PC-9 (cell line): ENCODE measurements around the gene SLC7A8.

Experiments used
- EZH2 ChIP-seq: fragments of 200-600 bp; sonication (generic); IDR thresholded peaks from 2 replicates; pipeline ENCODE4 v1.8.0; 2017; ENCODE audit warnings: antibody characterized with exemption, low read depth
- TF ChIP-seq, protein P1 (sequence below): fragments of 200-600 bp; sonication (generic); conservative IDR thresholded peaks from 2 replicates; pipeline ENCODE4 v1.6.1; 2017; ENCODE audit warnings: mixed run types, antibody characterized with exemption, mild to moderate bottlenecking, moderate library complexity

DNA sequence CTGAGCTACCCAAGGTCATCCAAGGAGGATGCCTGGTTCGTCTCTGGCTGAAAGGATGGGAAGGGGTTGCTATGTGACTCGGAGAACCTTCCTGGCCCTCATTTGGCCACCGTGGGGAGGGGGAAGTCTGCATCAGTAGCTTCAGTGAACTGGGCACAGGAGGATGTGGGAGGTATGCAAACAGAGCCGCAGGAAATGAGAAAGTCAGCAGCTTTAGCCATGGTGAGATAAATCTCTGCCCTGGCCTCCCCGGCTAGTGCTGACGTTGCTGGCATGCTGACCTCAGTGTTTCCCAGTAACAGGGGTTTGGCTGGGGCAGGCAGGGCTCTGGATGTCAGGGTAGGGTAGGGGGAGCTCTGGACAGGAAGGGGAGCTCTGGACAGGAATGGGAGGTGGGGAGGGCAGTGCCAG is 62.1 kb downstream of the SLC7A8 start:
- TF ChIP-seq, protein P1, sequence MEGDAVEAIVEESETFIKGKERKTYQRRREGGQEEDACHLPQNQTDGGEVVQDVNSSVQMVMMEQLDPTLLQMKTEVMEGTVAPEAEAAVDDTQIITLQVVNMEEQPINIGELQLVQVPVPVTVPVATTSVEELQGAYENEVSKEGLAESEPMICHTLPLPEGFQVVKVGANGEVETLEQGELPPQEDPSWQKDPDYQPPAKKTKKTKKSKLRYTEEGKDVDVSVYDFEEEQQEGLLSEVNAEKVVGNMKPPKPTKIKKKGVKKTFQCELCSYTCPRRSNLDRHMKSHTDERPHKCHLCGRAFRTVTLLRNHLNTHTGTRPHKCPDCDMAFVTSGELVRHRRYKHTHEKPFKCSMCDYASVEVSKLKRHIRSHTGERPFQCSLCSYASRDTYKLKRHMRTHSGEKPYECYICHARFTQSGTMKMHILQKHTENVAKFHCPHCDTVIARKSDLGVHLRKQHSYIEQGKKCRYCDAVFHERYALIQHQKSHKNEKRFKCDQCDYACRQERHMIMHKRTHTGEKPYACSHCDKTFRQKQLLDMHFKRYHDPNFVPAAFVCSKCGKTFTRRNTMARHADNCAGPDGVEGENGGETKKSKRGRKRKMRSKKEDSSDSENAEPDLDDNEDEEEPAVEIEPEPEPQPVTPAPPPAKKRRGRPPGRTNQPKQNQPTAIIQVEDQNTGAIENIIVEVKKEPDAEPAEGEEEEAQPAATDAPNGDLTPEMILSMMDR, result no peak
- no peak for TF ChIP-seq EZH2
